SKM-1 (cell line): Measurements from ENCODE around the gene DBH.

Source experiments
- DNase-seq: peaks from one replicate; lab custom pipeline; 2025; ENCODE audit not compliant: unreplicated experiment; lab: John Stamatoyannopoulos, UW

The DBH gene

DNA sequence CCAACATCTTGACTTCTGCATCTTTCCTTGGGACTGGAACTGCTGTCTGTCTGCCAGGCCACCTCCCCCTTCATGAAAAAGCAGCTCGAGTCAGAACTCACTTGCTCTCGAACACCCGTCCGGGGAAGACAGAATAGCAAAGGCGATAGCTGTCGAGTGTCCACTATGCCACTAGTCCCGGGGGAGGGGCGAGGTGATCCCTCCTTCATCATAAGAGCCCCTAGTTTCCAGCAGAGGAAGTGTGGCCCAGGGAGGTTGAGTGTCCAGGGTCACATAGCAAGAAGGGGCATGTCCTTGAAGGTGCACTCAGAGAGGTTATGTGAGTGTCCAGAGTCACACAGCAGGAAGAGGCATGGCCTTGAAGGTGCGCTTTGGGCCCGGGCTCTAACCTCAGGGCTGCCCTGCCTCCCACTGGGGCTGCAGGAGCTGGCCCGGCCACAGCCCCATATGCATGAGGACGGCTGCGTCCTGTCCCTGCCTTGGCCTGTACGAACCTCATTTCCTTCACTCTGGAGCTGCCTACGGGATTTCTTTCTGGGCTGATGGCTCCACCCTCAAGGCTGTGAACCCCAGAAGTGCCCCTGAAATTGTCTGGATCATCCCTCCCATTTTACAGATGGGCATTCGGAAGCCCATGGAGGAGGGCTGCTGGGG is 6.7 kb downstream of the DBH start:
- DNase-seq = no peak

- DNase-seq = no peak
These were observed 7.2 kb downstream of the DBH start for GRCh38 chr9:133643362-133643755.

DNA sequence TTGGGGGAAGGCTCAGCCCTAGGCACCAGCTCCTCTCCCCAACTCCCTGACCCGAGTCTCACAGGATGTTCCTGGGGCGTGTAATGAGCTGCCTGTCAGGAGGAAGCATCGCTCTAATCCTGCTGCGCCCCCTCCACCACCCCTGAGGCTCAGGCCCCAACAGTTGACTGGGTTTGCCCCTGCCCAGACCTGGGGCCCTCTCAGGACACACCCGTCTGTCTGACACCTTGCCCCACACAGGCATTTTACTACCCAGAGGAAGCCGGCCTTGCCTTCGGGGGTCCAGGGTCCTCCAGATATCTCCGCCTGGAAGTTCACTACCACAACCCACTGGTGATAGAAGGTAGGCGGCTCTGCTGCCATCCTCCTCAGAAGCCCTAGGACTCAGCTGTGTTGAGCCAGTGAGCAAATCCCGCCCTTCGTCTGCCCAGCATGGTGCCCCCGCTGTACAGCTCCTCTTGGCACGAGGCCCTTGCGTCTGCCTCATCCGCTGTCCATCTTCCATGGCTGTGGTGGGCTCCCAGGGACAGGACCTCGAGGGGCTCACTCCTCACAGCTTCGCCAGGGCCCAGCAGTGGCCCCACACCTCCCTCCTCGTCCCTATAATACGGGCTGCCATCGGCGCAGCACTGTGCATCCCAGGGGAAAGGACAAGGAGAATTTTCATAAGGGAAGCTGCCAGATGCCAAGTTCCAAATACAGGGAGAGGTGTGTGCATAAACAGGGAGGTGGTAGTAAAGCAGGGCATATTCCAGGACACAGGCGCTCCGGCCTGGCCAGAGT is 8.0 kb downstream of the DBH start:
- DNase-seq = no peak

GRCh38 chr9:133645021-133645765 is 9.0 kb downstream of the DBH start:
- DNase-seq = no peak

DNA sequence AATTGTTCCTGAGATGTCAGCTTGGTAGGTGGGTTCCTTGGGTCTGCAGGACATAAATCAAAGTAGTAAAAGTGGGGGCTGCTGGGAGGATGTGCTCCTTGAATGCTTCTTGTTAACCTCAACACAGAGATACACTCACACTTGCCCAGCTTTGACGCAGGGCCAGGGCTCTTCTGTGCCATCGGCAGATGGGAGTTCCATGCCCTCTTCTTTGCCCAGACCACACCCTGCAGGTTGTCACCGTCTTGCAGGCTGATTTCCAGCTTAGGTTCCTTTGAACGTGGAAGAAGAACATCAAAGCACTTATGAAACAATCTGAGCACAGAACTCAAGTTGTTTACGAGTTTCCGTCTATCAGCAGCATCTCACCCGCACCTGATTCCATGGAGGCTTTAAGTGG is 11.0 kb downstream of the DBH start:
- DNase-seq = no peak

DNA sequence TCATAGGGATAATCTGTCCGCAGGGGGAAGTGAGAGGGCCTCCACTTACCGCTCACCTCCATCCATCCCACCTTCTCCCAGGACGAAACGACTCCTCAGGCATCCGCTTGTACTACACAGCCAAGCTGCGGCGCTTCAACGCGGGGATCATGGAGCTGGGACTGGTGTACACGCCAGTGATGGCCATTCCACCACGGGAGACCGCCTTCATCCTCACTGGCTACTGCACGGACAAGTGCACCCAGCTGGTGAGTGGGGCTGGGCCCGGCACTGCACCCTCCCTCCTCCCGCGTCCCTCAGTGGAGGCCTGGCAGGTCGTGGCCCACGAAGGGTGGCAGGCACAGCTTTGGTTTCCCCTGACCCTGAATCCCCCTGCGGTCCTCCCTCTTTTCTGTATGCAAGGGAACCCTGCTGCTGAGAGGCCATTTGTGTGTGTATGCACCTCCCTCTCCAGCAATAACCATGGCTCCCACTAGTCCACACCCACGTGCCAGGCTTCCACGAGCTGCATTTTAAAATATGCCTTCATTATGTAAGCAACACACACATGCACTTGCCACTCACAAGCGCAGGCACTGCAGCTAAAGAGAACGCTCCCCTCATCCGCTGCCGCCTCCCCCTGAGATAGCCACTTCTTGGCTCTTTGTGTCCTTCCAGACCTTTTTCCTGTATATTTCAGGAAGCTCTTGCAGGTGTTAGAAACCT is 11.8 kb downstream of the DBH start:
- DNase-seq = no peak

- no peak for DNase-seq
These were observed 13.0 kb downstream of the DBH start for GRCh38 chr9:133649194-133649593.

GRCh38 chr9:133650026-133650425 is 13.9 kb downstream of the DBH start:
- no peak for DNase-seq

- no peak for DNase-seq
These were observed 17.5 kb downstream of the DBH start for GRCh38 chr9:133653638-133654037.

DNA sequence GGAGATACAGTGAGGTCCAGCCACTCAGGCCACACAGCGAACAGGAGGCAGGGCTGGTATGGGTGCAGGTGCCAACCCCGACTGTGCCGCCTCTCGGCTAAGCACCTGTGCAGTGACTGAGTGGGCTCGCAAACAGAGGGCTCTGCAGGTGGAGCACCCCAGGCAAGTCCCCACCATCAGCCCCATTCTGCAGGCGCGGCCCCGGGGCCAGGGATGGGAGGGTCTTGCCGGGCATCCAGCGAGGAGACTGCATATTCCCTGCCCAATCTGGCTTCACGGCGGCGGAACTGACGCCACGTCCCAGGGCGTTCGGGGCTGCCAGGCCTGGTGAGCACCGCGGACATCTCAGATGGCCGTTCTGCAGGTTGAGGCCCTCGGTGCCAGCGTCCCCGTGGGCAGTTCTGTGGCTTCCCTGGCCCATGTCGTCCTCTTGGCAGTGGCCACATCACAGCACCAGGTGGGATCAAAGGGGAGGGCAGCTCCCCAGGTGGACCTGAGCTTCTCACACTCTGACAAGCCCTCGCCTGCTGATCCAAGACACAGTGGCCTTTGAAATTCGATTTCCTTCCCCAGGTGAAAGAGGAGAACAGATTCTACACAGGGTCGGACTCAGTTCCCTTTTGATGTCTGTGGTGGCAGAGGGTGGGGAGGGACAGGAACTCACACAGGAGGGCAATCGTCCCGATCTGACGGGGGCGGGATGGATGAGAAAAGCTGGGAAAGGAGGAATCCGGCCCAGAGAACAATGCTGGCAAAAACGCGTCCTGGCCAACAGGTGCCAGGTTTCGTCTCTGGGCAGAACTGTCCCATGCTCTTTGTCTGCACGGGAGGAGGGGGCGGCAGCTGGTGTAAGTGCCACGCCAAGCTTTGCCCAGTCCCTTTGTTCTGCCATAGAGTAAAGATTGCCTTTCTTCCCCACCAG is 18.8 kb downstream of the DBH start:
- no peak for DNase-seq

DNA sequence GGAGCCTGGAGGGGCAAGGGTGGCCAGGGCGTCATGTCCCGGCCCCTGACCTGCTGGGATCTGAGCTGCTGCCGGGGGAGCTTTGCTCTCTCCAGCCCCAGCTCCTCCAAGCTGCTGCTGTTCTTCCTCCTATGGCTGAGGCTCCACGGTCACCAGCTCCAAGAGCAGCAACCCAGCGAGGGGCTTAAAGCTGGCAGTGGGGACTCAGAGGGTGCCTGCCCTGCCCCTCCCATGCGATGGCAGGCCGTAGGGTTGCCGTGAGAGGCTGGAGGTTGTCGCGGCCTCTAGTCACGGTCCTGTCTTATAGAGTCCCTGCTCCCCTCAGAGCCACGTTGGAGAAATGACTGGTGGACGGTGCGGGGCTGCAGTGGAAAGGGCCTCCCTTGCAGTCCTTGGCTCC is 19.5 kb downstream of the DBH start:
- DNase-seq = no peak

- DNase-seq = no peak
These were observed 20.3 kb downstream of the DBH start for GRCh38 chr9:133656211-133657119.

DNA sequence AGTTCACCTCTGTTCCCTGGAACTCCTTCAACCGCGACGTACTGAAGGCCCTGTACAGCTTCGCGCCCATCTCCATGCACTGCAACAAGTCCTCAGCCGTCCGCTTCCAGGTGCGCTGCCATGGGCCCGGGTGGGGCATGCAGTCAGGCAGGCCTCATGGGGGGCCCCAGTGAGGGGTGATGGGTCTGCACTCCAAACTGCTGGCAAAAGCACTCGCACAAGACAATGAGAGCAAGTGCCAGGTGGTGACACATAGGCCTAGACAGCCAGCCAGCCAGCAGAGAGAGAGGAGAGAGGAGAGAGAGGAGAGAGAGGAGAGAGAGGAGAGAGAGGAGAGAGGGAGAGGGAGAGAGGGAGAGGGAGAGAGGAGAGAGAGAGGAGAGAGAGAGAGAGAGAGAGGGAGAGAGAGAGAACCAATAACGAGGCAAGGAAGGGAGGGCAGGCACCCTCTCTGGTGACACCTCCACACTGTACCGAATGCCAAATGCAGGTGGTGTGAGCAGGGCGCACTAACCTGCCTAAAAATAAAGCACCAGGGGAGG is 21.0 kb downstream of the DBH start:
- DNase-seq = no peak

DNA sequence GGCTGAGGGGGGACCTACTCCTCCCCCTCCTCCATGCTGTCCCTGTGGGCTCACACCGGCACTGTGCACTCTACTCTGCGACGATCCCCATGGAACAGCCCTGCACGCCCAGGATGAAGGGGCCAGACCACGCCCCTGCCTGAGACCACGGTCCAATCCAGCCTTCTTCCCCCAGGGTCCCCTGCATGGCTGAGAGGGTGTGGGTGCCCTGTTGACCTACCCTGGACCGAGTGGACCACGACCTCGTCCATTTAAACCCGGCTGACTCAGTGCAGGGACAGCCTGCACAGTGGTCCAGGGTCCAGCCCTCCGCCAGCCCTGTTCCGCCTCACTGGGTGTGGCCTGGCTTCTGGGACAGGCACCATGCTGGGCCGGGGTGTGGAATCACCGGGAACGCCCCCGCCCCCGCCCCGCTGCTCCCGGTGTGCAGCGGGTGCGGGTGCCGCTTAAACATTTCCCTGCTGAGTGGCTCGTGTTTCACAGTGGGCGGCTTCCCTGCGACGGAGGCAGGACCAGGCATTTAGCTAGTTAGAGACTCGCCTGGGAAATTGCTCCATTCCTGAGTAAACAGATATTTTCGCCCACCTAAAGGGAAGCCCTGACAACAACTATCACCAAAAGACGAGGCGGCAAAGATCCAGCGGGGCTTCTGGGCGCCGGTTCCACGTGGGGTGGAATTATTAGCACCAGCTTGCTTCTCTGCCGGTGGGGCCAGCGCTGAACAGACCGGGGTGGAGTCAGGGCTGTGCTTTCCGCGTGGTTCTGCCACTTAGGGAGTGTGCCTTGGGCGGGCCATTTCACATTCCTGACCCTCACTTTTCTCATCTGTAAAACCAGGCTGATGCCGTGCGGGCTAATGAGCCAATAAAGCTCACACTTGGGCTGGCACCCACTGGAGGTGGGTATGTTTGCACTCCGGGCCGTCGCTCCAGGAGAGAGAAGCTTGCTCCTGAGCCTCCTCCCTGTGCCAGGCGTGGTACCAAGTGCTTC is 22.6 kb downstream of the DBH start:
- no peak for DNase-seq

- DNase-seq = no peak
These were observed 23.4 kb downstream of the DBH start for GRCh38 chr9:133659516-133659915.

- no peak for DNase-seq
These were observed 25.8 kb downstream of the DBH start for GRCh38 chr9:133661846-133662540.
